HepG2 (cell line): ENCODE results near the gene DNMT1. TPM values are rescaled to one million over a fixed set of nuclear protein-coding genes. Genes with fewer than 3 reads are reported as not detected.

Source experiments
- BCL3 ChIP-seq: sonication (generic); formaldehyde crosslinking; IDR thresholded peaks from 2 replicates; pipeline ENCODE4 v1.5.1; 2020; ENCODE audit warnings: mild to moderate bottlenecking, missing genetic modification reagents, moderate library complexity
- BCL6 ChIP-seq: IDR thresholded peaks from 2 replicates; pipeline ENCODE4 v1.6.1; 2016; ENCODE audit warnings: missing genetic modification reagents, missing compliant biosample characterization
- ETV5 ChIP-seq: IDR thresholded peaks from 2 replicates; pipeline ENCODE4 v1.6.1; 2018; ENCODE audit warnings: missing biosample characterization, missing genetic modification reagents, inconsistent platforms, borderline replicate concordance
- EZH2 ChIP-seq: conservative IDR thresholded peaks from 2 replicates; pipeline ENCODE4 v1.6.1; 2012; ENCODE audit warnings: mild to moderate bottlenecking, low read depth, low read length, moderate library complexity
- MAFF ChIP-seq: IDR thresholded peaks from 2 replicates; pipeline ENCODE4 v1.6.1; 2011; ENCODE audit warnings: low read depth, low read length, improper control_type of control experiment
- NCOA5 ChIP-seq: sonication (generic); formaldehyde crosslinking; IDR thresholded peaks from 2 replicates; pipeline ENCODE4 v1.4.0; 2020; ENCODE audit warnings: missing genetic modification reagents
- NFE2 ChIP-seq: sonication (generic); formaldehyde crosslinking; IDR thresholded peaks from 2 replicates; pipeline ENCODE4 v1.4.0; 2020; ENCODE audit warnings: missing genetic modification reagents
- PATZ1 ChIP-seq: sonication (generic); formaldehyde crosslinking; IDR thresholded peaks from 2 replicates; pipeline ENCODE4 v1.4.0; 2020; ENCODE audit warnings: missing genetic modification reagents
- PHF20 ChIP-seq: sonication (generic); formaldehyde crosslinking; IDR thresholded peaks from 2 replicates; pipeline ENCODE4 v1.5.0; 2020; ENCODE audit warnings: mild to moderate bottlenecking, missing genetic modification reagents
- PHF8 ChIP-seq: sonication (generic); formaldehyde crosslinking; IDR thresholded peaks from 2 replicates; pipeline ENCODE4 v1.5.0; 2020; ENCODE audit warnings: missing genetic modification reagents
- TIGD3 ChIP-seq: sonication (generic); formaldehyde crosslinking; IDR thresholded peaks from 2 replicates; pipeline ENCODE4 v1.5.1; 2020; ENCODE audit warnings: mild to moderate bottlenecking, missing genetic modification reagents, borderline replicate concordance
- ZBTB26 ChIP-seq: IDR thresholded peaks from 2 replicates; pipeline ENCODE4 v1.6.1; 2016; ENCODE audit warnings: missing compliant biosample characterization, missing genetic modification reagents, borderline replicate concordance
- ZNF20 ChIP-seq: sonication (generic); formaldehyde crosslinking; IDR thresholded peaks from 2 replicates; pipeline ENCODE4 v1.4.0; 2020; ENCODE audit warnings: mild to moderate bottlenecking, moderate library complexity, missing genetic modification reagents
- ZNF276 ChIP-seq: sonication (generic); formaldehyde crosslinking; IDR thresholded peaks from 2 replicates; pipeline ENCODE4 v1.4.0; 2020; ENCODE audit warnings: mild to moderate bottlenecking, low read depth, missing genetic modification reagents
- ZNF383 ChIP-seq: sonication (generic); formaldehyde crosslinking; IDR thresholded peaks from 2 replicates; pipeline ENCODE4 v1.4.0; 2020; ENCODE audit warnings: missing genetic modification reagents, mild to moderate bottlenecking, borderline replicate concordance
- ZNF441 ChIP-seq: sonication (generic); formaldehyde crosslinking; IDR thresholded peaks from 2 replicates; pipeline ENCODE4 v1.7.0; 2021; ENCODE audit warnings: missing genetic modification reagents, borderline replicate concordance
- ZNF546 ChIP-seq: sonication (generic); formaldehyde crosslinking; conservative IDR thresholded peaks from 2 replicates; pipeline ENCODE4 v1.8.1; 2023; ENCODE audit warnings: mild to moderate bottlenecking, missing genetic modification reagents
- ZNF577 ChIP-seq: sonication (generic); formaldehyde crosslinking; IDR thresholded peaks from 2 replicates; pipeline ENCODE4 v1.4.0; 2020; ENCODE audit warnings: mild to moderate bottlenecking, low read depth, missing genetic modification reagents, borderline replicate concordance
- ZNF580 ChIP-seq: IDR thresholded peaks from 2 replicates; pipeline ENCODE4 v1.6.1; 2016; ENCODE audit warnings: low read depth, borderline replicate concordance
- ZNF773 ChIP-seq: sonication (generic); formaldehyde crosslinking; IDR thresholded peaks from 2 replicates; pipeline ENCODE4 v1.4.0; 2020; ENCODE audit warnings: missing genetic modification reagents, borderline replicate concordance
- ZSCAN25 ChIP-seq: sonication (generic); formaldehyde crosslinking; IDR thresholded peaks from 2 replicates; pipeline ENCODE4 v1.8.0; 2022; ENCODE audit warnings: mild to moderate bottlenecking, missing genetic modification reagents
- polyA plus RNA-seq, 8 experiments: library from polyadenylated mRNA; depleted of rRNA in 3 of 8; stranded (reverse) in 7 of 8; unstranded in 1 of 8; fragments of >200 nt; fragmentation: Illumina TruSeq in 4 of 8; extraction: Trizol in 4 of 8; gene quantifications; 2 replicates each; pipeline versions ENCODE4 v1.2.1 to v1.2.3, GENCODE V29; 2011 to 2016; ENCODE audit warnings: low read depth in 4 of 8, missing spikeins in 1 of 8, mixed read lengths in 1 of 8; ENCODE audit not compliant: insufficient read depth in 1 of 8
- total RNA-seq, 5 experiments: library from RNA; depleted of rRNA; stranded (reverse); fragments of >200 nt; fragmentation: Illumina TruSeq; extraction: Trizol; gene quantifications; 2 replicates each; pipeline ENCODE4 v1.2.3, GENCODE V29; 2016; ENCODE audit warnings: low read depth in 1 of 5

The DNMT1 gene
- total and polyA plus RNA-seq, 2 of the 13 experiments (the other 11 are each of a cell fraction or from before 2014, with no cell fraction given): 31.2 to 91.1 TPM

- TF ChIP-seq TIGD3 (CRISPR knock-in tag): peak; percentile 79; the same call in 1 of the 2 replicates
- TF ChIP-seq PATZ1: no peak
- peak; percentile 88; the same call in 1 of the 2 replicates for TF ChIP-seq ZNF580 (CRISPR knock-in tag)
- no peak for TF ChIP-seq EZH2
- TF ChIP-seq NCOA5 (CRISPR knock-in tag): no peak
- peak; percentile 83; the same call in 1 of the 2 replicates for TF ChIP-seq ZNF546 (CRISPR knock-in tag)
- peak; percentile 76; the same call in 1 of the 2 replicates for TF ChIP-seq ZBTB26 (CRISPR knock-in tag)
- peak; percentile 91 for TF ChIP-seq ETV5 (CRISPR knock-in tag)
- peak; percentile 51 for TF ChIP-seq BCL6 (CRISPR knock-in tag)
- TF ChIP-seq ZNF383 (CRISPR knock-in tag): no peak
- no peak for TF ChIP-seq ZSCAN25 (CRISPR knock-in tag)
- no peak for TF ChIP-seq ZNF20
- peak; percentile 82 for TF ChIP-seq ZNF441 (CRISPR knock-in tag)
- TF ChIP-seq NFE2 (CRISPR knock-in tag): no peak
- no peak for TF ChIP-seq ZNF276 (CRISPR knock-in tag)
- no peak; the same call in 1 of the 2 replicates for TF ChIP-seq ZNF773 (CRISPR knock-in tag)
- peak; percentile 97 for TF ChIP-seq PHF20 (CRISPR knock-in tag)
- no peak for TF ChIP-seq MAFF
- TF ChIP-seq ZNF577 (CRISPR knock-in tag): no peak
- TF ChIP-seq BCL3: peak; percentile 41; the same call in 1 of the 2 replicates
- TF ChIP-seq PHF8 (CRISPR knock-in tag): peak; percentile 97
Measured at GRCh38 chr19:10106100-10106936, 88.4 kb downstream of the DNMT1 start, which contains the start of gene PPAN (continued).
